ENCODE measurements around the gene SLC43A1. TPM values are rescaled to one million over a fixed set of nuclear protein-coding genes. Genes with fewer than 3 reads are reported as not detected.

Gene SLC43A1
- total and polyA plus RNA-seq, 2 experiments from 2014 or later: 19.6 to 49.7 TPM

DNA sequence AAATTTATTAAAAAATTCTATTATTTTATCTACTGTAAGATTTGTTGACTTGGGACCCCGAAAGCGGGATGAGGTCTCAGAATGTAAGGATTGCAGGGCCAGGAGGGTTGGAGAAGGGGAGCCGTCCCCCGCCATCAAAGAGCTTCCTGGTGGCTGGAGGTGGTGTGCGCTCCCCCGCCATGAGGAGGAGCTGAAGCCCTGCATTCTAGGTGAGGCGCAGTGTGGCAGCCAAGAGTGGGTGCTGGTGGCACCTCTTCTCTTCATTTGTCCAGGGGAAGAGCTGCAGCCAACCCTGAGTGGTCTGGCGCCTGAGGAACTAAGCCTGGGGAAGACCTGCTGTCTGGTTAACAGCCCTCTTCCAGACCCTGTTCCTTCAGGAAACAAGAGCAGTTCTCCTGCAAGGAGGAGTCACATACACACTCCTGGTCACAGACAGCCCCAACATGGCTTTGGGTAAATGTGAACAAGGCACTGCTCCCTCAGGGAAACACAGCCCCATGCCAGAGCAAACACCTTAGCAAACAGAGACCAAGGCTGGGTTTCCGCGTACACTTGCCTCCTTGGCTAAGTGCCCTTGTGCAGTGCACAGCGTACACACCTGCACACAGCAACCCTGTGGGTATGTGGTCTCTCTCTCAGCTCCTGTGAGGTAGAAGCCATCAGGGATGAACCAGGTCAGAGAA is 37.9 kb downstream of the SLC43A1 start:
- no peaks in the 10 kb centered on the region for H3K79me2 ChIP-seq (replicated peaks; ENCODE audit: insufficient read depth)
- ATAC-seq (peak; percentile 3; the same call in 2 of the 3 replicates), DNase-seq (ENCODE audit: low spot score) (peak; percentile 48)
- no peaks in the 10 kb centered on the region; the same call in 2 of the 3 replicates for H3K9me3 Mint-ChIP-seq
- TF ChIP-seq, protein P1, sequence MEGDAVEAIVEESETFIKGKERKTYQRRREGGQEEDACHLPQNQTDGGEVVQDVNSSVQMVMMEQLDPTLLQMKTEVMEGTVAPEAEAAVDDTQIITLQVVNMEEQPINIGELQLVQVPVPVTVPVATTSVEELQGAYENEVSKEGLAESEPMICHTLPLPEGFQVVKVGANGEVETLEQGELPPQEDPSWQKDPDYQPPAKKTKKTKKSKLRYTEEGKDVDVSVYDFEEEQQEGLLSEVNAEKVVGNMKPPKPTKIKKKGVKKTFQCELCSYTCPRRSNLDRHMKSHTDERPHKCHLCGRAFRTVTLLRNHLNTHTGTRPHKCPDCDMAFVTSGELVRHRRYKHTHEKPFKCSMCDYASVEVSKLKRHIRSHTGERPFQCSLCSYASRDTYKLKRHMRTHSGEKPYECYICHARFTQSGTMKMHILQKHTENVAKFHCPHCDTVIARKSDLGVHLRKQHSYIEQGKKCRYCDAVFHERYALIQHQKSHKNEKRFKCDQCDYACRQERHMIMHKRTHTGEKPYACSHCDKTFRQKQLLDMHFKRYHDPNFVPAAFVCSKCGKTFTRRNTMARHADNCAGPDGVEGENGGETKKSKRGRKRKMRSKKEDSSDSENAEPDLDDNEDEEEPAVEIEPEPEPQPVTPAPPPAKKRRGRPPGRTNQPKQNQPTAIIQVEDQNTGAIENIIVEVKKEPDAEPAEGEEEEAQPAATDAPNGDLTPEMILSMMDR (conservative IDR thresholded peaks at IDR 0.05; ENCODE audit: low read depth in 2 of 2): peak in 1 of 2 experiments; percentile 40; a peak in 2 of 4 replicates
- TF ChIP-seq ZNF462 (CRISPR knock-in tag; IDR thresholded peaks at IDR 0.05): no peak
- H3F3A ChIP-seq (replicated peaks; ENCODE audit: low read depth): peaks cover 21% of the 10 kb centered on the region
- peaks cover 67% of the 10 kb centered on the region for H3K27me3 Mint-ChIP-seq (ENCODE audit: insufficient read depth, low read depth, poor library complexity)
- peaks cover 80% of the 10 kb centered on the region for H3K4me1 Mint-ChIP-seq
- peaks cover 3% of the 10 kb centered on the region; the same call in 1 of the 3 replicates for H3K36me3 Mint-ChIP-seq (ENCODE audit: low read depth)
- H3K27ac Mint-ChIP-seq: no peak overlapping the region
- H4K20me1 ChIP-seq (replicated peaks; ENCODE audit: insufficient read depth): peaks cover 5% of the 10 kb centered on the region; the same call in 1 of the 2 replicates
- H3K36me3 ChIP-seq (ENCODE audit: insufficient read depth): no peaks in the 10 kb centered on the region
- peak overlapping the region; percentile 97 for H3K4me2 ChIP-seq
- peak overlapping the region; percentile 60; the same call in 2 of the 3 replicates for H3K4me3 Mint-ChIP-seq
- no peak overlapping the region; the same call in 1 of the 2 replicates for H3K4me3 ChIP-seq
- H3K4me1 ChIP-seq (ENCODE audit: insufficient read depth): peaks cover 72% of the 10 kb centered on the region
- peaks cover 60% of the 10 kb centered on the region for H3K27me3 ChIP-seq (ENCODE audit: insufficient read depth)
- H3K27ac ChIP-seq (ENCODE audit: low read depth): no peak overlapping the region
- no peaks in the 10 kb centered on the region for H3K9me2 ChIP-seq (ENCODE audit: insufficient read depth)
- H2AFZ ChIP-seq: no peak overlapping the region
